GM23248 (cell line): ENCODE measurements around the gene CERS2.

Experiments
- EZH2 ChIP-seq: fragments of 200-600 bp; sonication (generic); IDR thresholded peaks from 2 replicates; pipeline ENCODE4 v1.6.1; 2018; ENCODE audit warnings: antibody characterized with exemption, mild to moderate bottlenecking; ENCODE audit not compliant: insufficient read depth, poor library complexity, severe bottlenecking
- EZH2phosphoT487 ChIP-seq: fragments of 200-600 bp; sonication (generic); IDR thresholded peaks from 2 replicates; pipeline ENCODE4 v1.6.1; 2018; ENCODE audit warnings: antibody characterized with exemption, moderate library complexity, mild to moderate bottlenecking, low read depth; ENCODE audit not compliant: insufficient read depth

DNA sequence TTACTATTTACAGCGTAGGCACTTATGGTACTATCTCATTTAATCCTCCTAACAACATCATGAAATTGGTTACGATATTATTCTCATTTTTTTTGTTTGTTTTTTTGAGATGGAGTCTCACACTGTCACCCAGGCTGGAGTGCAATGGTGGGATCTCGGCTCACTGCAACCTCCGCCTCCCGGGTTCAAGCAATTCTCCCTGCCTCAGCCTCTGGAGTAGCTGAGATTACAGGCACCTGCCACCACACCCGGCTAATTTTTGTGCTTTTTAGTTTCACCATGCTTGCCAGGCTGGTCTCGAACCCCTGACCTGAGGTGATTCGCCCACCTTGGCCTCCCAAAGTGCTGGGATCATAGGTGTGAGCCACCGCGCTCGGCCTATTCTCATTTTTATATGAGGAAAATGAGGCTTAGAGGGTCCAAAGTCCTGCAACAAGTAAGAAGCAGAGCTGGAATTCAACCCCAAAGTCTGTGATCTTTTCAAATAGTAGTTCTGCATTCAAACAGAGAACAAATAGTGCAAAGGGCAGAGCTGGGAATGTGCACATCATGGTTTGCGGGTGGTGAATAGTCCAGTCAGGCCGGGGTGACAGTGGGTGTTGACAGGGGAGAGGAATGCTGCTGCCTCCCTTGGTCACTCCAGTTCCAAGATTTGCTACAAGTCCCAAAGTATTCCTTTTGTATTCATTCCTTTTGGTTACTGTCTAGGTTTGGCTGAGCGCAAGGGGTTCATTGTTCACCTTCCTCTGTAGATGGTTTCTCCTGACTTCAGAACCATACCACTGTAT lies 38.2 kb upstream of the CERS2 start:
- no peak for TF ChIP-seq EZH2
- TF ChIP-seq EZH2phosphoT487, result no peak
